ENCODE results near the gene CGB7.

DNA sequence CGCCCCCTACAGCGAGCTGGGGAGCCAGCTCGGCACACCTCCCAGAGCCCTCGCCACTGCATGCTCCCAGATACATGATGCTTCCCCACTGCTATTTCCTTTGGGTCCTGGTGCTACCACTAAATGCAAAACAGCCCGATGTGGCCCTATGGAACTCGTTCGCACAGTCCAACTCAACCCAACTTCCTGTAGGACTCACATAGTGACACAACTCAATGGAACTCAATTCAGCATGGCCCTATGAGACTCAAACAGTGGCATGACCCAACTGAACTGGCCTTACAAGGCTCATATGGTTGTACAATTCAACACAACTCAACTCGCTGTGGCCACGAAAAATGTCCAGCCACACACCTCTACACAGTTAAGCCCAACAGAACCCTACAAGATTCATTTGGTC lies 11.5 kb upstream of the CGB7 start:
- TF ChIP-seq, protein P1, sequence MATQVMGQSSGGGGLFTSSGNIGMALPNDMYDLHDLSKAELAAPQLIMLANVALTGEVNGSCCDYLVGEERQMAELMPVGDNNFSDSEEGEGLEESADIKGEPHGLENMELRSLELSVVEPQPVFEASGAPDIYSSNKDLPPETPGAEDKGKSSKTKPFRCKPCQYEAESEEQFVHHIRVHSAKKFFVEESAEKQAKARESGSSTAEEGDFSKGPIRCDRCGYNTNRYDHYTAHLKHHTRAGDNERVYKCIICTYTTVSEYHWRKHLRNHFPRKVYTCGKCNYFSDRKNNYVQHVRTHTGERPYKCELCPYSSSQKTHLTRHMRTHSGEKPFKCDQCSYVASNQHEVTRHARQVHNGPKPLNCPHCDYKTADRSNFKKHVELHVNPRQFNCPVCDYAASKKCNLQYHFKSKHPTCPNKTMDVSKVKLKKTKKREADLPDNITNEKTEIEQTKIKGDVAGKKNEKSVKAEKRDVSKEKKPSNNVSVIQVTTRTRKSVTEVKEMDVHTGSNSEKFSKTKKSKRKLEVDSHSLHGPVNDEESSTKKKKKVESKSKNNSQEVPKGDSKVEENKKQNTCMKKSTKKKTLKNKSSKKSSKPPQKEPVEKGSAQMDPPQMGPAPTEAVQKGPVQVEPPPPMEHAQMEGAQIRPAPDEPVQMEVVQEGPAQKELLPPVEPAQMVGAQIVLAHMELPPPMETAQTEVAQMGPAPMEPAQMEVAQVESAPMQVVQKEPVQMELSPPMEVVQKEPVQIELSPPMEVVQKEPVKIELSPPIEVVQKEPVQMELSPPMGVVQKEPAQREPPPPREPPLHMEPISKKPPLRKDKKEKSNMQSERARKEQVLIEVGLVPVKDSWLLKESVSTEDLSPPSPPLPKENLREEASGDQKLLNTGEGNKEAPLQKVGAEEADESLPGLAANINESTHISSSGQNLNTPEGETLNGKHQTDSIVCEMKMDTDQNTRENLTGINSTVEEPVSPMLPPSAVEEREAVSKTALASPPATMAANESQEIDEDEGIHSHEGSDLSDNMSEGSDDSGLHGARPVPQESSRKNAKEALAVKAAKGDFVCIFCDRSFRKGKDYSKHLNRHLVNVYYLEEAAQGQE (IDR thresholded peaks at IDR 0.05; ENCODE audit: insufficient read depth in 1 of 2, low read depth in 2 of 2, low read length in 2 of 2): no peak
- no peak for TF ChIP-seq TAF1 (IDR thresholded peaks at IDR 0.05; ENCODE audit: borderline replicate concordance, insufficient read depth, low read length)
- TF ChIP-seq POLR2AphosphoS5 (IDR thresholded peaks at IDR 0.05; ENCODE audit: low read depth, low read length): no peak
